Liver (tissue), 9 donors: ENCODE measurements around the gene KAT6B. TPM values are rescaled to one million over a fixed set of nuclear protein-coding genes. Genes with fewer than 3 reads are reported as not detected.

Source experiments
- DNase-seq: peaks from one replicate; pipeline ENCODE4 v3.0.0-alpha.2; 2017; ENCODE audit warnings: low spot score
- H3K27ac ChIP-seq, 2 donors: one replicate each; pipeline ENCODE4 v1.7.0; 2013; ENCODE audit warnings: inconsistent platforms in 2 of 2, low read length in 2 of 2, control low read depth in 1 of 2, low read depth in 1 of 2, mild to moderate bottlenecking in 1 of 2
- H3K27me3 ChIP-seq, 4 donors: one replicate each; pipeline versions ENCODE4 v1.6.1 to v1.7.0; 2013; ENCODE audit warnings: low read length in 3 of 4, inconsistent platforms in 1 of 4, mild to moderate bottlenecking in 1 of 4, moderate library complexity in 1 of 4; ENCODE audit not compliant: control insufficient read depth in 4 of 4, insufficient read depth in 4 of 4
- H3K36me3 ChIP-seq, 4 donors: one replicate each; pipeline versions ENCODE4 v1.6.1 to v1.7.0; 2013; ENCODE audit warnings: low read length in 3 of 4, mild to moderate bottlenecking in 3 of 4, low read depth in 1 of 4, moderate library complexity in 1 of 4; ENCODE audit not compliant: control insufficient read depth in 4 of 4, insufficient read depth in 3 of 4
- H3K4me1 ChIP-seq, 4 donors: one replicate each; pipeline versions ENCODE4 v1.6.1 to v1.7.0; 2013; ENCODE audit warnings: low read length in 3 of 4, mild to moderate bottlenecking in 3 of 4, moderate library complexity in 1 of 4; ENCODE audit not compliant: control insufficient read depth in 4 of 4, insufficient read depth in 4 of 4
- H3K4me3 ChIP-seq, 3 donors: one replicate each; pipeline versions ENCODE4 v1.6.1 to v1.7.0; 2013; ENCODE audit warnings: low read length in 3 of 3, control low read depth in 1 of 3, low read depth in 1 of 3, mild to moderate bottlenecking in 1 of 3
- H3K9ac ChIP-seq, 2 donors: one replicate each; pipeline ENCODE4 v1.7.0; 2013; ENCODE audit warnings: low read length in 2 of 2, mild to moderate bottlenecking in 2 of 2, moderate library complexity in 2 of 2, control low read depth in 1 of 2, low read depth in 1 of 2
- H3K9me3 ChIP-seq, 4 donors: one replicate each; pipeline versions ENCODE4 v1.6.1 to v1.7.0; 2013; ENCODE audit warnings: low read length in 3 of 4; ENCODE audit not compliant: control insufficient read depth in 4 of 4
- FOXA1 ChIP-seq: IDR thresholded peaks from 2 replicates; pipeline ENCODE4 v1.6.1; 2016; ENCODE audit warnings: antibody characterized with exemption
- FOXA2 ChIP-seq: IDR thresholded peaks from 2 replicates; pipeline ENCODE4 v1.6.1; 2016; ENCODE audit warnings: antibody characterized with exemption
- GABPA ChIP-seq, 2 donors: IDR thresholded peaks in 1 of 2; conservative IDR thresholded peaks in 1 of 2; 2 replicates each; pipeline ENCODE4 v1.6.1; 2016; ENCODE audit warnings: antibody characterized with exemption in 2 of 2, mild to moderate bottlenecking in 1 of 2, moderate library complexity in 1 of 2
- HNF4A ChIP-seq, 2 donors: conservative IDR thresholded peaks; 2 replicates each; pipeline ENCODE4 v1.6.1; 2016; ENCODE audit warnings: antibody characterized with exemption in 2 of 2, mild to moderate bottlenecking in 2 of 2
- HNF4G ChIP-seq: IDR thresholded peaks from 2 replicates; pipeline ENCODE4 v1.6.1; 2016; ENCODE audit warnings: antibody characterized with exemption
- RAD21 ChIP-seq, 2 donors: IDR thresholded peaks; 2 replicates each; pipeline ENCODE4 v1.6.1; 2016; ENCODE audit warnings: antibody characterized with exemption in 2 of 2, mild to moderate bottlenecking in 2 of 2
- SP1 ChIP-seq: IDR thresholded peaks from 2 replicates; pipeline ENCODE4 v1.6.1; 2018; ENCODE audit warnings: antibody characterized with exemption, mild to moderate bottlenecking
- TAF1 ChIP-seq: conservative IDR thresholded peaks from 2 replicates; pipeline ENCODE4 v1.6.1; 2016; ENCODE audit warnings: antibody characterized with exemption, mild to moderate bottlenecking
- YY1 ChIP-seq: IDR thresholded peaks from 2 replicates; pipeline ENCODE4 v1.6.1; 2016; ENCODE audit warnings: antibody characterized with exemption, mild to moderate bottlenecking
- WGBS: extraction: QIAGEN DNeasy Blood & Tissue Kit; methylation state at CpG from one replicate; pipeline ENCODE4 v1.1.7; 2013; 5-methylcytosine and 5-hydroxymethylcytosine counted together
- polyA plus RNA-seq, 2 donors: library from polyadenylated mRNA; stranded (reverse) in 1 of 2; unstranded in 1 of 2; fragments of 200-250 nt in 1 of 2; fragments of >200 nt in 1 of 2; fragmentation: Nextera tagmentation in 1 of 2; extraction: Ambion mirVana in 1 of 2; gene quantifications; one replicate each; pipeline versions ENCODE4 v1.2.1 to v1.2.3, GENCODE V29; 2013 to 2015
- total RNA-seq, 2 donors: library from RNA; depleted of rRNA; stranded (reverse); fragments of >200 nt; gene quantifications; one replicate each; pipeline ENCODE4 v1.2.3, GENCODE V29; 2014
- TF ChIP-seq, protein P1 (sequence below): IDR thresholded peaks from 2 replicates; pipeline ENCODE4 v1.6.1; 2016; ENCODE audit warnings: antibody characterized with exemption, mild to moderate bottlenecking
- TF ChIP-seq, protein P2 (sequence below): IDR thresholded peaks from 2 replicates; pipeline ENCODE4 v1.6.1; 2016; ENCODE audit warnings: antibody characterized with exemption
- TF ChIP-seq, protein P3 (sequence below): fragments of 150-350 bp; IDR thresholded peaks from 2 replicates; pipeline ENCODE4 v1.5.1; 2017; ENCODE audit warnings: improper control_type of control experiment, low read depth, low read length; ENCODE audit not compliant: missing input control
- donor health status: healthy.
- donor health status: healthy.
- donor health status: healthy.
- donor health status: healthy.
- donor health status: healthy.

The KAT6B gene
- total and polyA plus RNA-seq, 4 donors = 2.0 to 21.2 (median 8.8) TPM

DNA sequence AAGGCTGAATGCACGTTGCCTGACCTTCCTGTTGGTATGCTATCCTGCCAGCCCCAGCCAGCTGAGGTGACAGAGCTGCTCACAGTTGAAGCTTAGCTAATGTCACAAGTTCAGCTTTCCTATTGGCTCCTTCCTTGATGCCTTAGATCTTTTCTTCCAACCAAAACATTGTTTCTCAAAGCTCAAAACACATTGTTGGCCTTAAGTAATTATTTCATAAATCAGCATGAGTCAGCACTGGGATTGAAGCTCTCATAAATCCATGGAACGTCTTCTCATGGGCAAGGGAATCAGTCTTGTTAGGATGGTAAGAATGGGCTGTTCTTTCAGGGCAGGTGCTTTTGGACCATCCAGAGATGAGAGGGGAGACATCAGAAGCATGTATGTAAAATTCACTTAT, 157.0 kb downstream of the KAT6B start:
- peaks cover 0 to 4% (median 2%) of the 10 kb centered on the region in 4 donors for H3K36me3 ChIP-seq
- H3K9me3 ChIP-seq = no peaks in the 10 kb centered on the region
- TF ChIP-seq SP1 = no peak
- TF ChIP-seq FOXA1 = no peak
- no peak for TF ChIP-seq YY1
- no peak for TF ChIP-seq TAF1
- no peaks in the 10 kb centered on the region for H3K27me3 ChIP-seq
- no peak overlapping the region for H3K9ac ChIP-seq
- WGBS = 90% methylated on average over 2 of the region's 2 CpGs
- H3K4me3 ChIP-seq = no peak overlapping the region
- no peak overlapping the region for H3K27ac ChIP-seq
- no peak for DNase-seq
- H3K4me1 ChIP-seq = peaks cover 8 to 33% (median 22%) of the 10 kb centered on the region in 4 donors

DNA sequence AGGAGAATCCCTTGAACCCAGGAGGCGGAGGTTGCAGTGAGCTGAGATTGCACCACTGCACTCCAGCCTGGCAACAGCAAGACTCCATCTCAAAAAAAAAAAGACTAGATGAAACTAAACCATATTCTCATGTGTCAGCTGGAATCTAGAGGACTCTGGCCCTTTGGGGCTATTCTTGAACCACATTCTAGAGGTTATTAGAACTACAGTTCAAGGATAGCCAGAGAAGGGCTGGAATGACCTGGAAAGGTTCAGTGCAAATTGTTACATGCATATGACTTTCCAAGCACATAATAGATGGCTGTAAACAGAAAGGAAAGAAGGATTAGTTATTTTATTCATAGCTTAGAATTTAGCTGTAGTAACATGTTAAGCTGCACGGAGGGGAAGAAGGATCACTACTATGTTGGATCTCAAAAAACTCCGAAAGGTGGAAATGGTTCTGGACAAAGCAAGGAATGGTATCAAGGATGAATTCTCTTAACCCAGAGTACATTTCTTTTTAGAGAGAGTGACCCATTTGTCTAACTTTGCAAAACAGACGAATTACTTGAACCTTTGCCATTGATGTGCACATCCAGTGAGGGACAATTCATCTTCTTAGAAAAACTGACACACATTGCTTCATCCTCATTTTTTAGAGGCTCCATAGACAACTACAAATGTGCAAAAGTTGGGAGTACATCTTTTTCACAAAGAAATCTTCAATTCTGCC, 161.1 kb downstream of the KAT6B start:
- DNase-seq = no peak
- H3K27me3 ChIP-seq = no peaks in the 10 kb centered on the region
- TF ChIP-seq, protein P1, sequence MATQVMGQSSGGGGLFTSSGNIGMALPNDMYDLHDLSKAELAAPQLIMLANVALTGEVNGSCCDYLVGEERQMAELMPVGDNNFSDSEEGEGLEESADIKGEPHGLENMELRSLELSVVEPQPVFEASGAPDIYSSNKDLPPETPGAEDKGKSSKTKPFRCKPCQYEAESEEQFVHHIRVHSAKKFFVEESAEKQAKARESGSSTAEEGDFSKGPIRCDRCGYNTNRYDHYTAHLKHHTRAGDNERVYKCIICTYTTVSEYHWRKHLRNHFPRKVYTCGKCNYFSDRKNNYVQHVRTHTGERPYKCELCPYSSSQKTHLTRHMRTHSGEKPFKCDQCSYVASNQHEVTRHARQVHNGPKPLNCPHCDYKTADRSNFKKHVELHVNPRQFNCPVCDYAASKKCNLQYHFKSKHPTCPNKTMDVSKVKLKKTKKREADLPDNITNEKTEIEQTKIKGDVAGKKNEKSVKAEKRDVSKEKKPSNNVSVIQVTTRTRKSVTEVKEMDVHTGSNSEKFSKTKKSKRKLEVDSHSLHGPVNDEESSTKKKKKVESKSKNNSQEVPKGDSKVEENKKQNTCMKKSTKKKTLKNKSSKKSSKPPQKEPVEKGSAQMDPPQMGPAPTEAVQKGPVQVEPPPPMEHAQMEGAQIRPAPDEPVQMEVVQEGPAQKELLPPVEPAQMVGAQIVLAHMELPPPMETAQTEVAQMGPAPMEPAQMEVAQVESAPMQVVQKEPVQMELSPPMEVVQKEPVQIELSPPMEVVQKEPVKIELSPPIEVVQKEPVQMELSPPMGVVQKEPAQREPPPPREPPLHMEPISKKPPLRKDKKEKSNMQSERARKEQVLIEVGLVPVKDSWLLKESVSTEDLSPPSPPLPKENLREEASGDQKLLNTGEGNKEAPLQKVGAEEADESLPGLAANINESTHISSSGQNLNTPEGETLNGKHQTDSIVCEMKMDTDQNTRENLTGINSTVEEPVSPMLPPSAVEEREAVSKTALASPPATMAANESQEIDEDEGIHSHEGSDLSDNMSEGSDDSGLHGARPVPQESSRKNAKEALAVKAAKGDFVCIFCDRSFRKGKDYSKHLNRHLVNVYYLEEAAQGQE = no peak
- TF ChIP-seq, protein P2, sequence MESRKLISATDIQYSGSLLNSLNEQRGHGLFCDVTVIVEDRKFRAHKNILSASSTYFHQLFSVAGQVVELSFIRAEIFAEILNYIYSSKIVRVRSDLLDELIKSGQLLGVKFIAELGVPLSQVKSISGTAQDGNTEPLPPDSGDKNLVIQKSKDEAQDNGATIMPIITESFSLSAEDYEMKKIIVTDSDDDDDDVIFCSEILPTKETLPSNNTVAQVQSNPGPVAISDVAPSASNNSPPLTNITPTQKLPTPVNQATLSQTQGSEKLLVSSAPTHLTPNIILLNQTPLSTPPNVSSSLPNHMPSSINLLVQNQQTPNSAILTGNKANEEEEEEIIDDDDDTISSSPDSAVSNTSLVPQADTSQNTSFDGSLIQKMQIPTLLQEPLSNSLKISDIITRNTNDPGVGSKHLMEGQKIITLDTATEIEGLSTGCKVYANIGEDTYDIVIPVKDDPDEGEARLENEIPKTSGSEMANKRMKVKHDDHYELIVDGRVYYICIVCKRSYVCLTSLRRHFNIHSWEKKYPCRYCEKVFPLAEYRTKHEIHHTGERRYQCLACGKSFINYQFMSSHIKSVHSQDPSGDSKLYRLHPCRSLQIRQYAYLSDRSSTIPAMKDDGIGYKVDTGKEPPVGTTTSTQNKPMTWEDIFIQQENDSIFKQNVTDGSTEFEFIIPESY = no peak
- no peak for TF ChIP-seq HNF4G
- peak in 1 of 2 donors; percentile 55 for TF ChIP-seq HNF4A (conservative IDR thresholded peaks at IDR 0.05)
- no peak for TF ChIP-seq YY1
- WGBS = 79% methylated on average over 4 of the region's 4 CpGs
- H3K4me1 ChIP-seq = peaks cover 0 to 27% (median 16%) of the 10 kb centered on the region in 4 donors
- no peaks in the 10 kb centered on the region for H3K9me3 ChIP-seq
- H3K36me3 ChIP-seq = peaks cover 0 to 5% (median 2%) of the 10 kb centered on the region in 4 donors
- no peak overlapping the region for H3K9ac ChIP-seq
- no peak overlapping the region for H3K4me3 ChIP-seq
- H3K27ac ChIP-seq = no peak overlapping the region

DNA sequence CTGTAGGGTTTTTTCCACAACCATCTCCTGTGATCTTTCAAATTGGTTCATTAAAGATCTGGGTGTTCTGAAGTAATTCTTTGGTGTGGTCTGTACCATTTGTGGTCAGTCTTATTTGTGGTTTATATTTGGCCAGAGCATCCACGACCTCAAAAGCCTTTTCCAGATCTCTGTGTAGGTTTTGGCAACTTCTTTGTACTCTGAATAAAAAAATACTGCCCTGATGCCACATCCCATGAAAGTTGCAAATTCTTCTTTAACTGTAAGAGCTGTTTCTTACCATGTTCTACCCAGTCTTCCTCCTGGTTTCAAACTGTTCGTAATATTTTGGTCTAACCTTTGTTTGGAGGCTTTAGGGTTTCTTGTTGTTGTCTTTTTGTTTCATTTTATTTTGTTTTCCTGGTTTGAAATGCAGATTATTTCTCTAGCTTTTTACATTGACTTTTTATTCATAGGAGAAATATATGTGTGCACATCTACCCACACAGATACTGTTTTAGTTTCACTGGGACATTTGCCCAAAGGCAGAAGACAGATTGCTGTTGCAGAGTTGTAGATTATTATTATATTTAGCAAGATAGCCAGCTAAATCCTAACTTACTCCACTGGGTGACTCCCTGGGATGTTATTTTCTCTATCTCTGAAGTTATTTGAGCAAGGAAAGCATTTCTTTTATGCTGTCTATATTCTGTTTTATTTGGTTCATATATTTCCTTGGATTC, 161.8 kb downstream of the KAT6B start:
- Histone ChIP-seq H3K27ac (no peak overlapping the region), H3K36me3 (peaks cover 0 to 9% (median 4%) of the 10 kb centered on the region in 4 donors), H3K27me3 (no peaks in the 10 kb centered on the region), H3K4me1 (peaks cover 0 to 20% (median 10%) of the 10 kb centered on the region in 4 donors), H3K9me3 (no peaks in the 10 kb centered on the region), H3K9ac (no peak overlapping the region), H3K4me3 (no peak overlapping the region)
- 53% methylated on average over 2 of the region's 2 CpGs for WGBS
- DNase-seq = no peak
- TF ChIP-seq YY1 (no peak), HNF4A (conservative IDR thresholded peaks at IDR 0.05) (no peak), RAD21 (IDR thresholded peaks at IDR 0.05) (no peak), SP1 (no peak), GABPA (IDR thresholded peaks at IDR 0.05 in 1 of 2, conservative IDR thresholded peaks at IDR 0.05 in 1 of 2) (no peak), FOXA2 (no peak)
- TF ChIP-seq, protein P2 = no peak
- TF ChIP-seq, protein P3, sequence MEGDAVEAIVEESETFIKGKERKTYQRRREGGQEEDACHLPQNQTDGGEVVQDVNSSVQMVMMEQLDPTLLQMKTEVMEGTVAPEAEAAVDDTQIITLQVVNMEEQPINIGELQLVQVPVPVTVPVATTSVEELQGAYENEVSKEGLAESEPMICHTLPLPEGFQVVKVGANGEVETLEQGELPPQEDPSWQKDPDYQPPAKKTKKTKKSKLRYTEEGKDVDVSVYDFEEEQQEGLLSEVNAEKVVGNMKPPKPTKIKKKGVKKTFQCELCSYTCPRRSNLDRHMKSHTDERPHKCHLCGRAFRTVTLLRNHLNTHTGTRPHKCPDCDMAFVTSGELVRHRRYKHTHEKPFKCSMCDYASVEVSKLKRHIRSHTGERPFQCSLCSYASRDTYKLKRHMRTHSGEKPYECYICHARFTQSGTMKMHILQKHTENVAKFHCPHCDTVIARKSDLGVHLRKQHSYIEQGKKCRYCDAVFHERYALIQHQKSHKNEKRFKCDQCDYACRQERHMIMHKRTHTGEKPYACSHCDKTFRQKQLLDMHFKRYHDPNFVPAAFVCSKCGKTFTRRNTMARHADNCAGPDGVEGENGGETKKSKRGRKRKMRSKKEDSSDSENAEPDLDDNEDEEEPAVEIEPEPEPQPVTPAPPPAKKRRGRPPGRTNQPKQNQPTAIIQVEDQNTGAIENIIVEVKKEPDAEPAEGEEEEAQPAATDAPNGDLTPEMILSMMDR = no peak
